K562 (cell line): ENCODE results near the gene UBE2L3. TPM values are rescaled to one million over a fixed set of nuclear protein-coding genes. Genes with fewer than 3 reads are reported as not detected.
A peak's percentile ranks its signal among the peaks of the same experiment; 100 is the strongest.

Source experiments
- CBX2 ChIP-seq: fragments of 200-600 bp; sonication (generic); IDR thresholded peaks from one replicate; pipeline ENCODE4 v1.6.1; 2012; ENCODE audit warnings: mild to moderate bottlenecking, low read length, inconsistent platforms; ENCODE audit not compliant: insufficient read depth, poor library complexity, severe bottlenecking
- CHCHD3 ChIP-seq: fragments of 250-450 bp; sonication (Bioruptor Pico); IDR thresholded peaks from 2 replicates; pipeline ENCODE4 v2.1.2; 2022; ENCODE audit warnings: mild to moderate bottlenecking
- CLOCK ChIP-seq: fragments of 250-450 bp; sonication (Bioruptor Pico); IDR thresholded peaks from 2 replicates; pipeline ENCODE4 v1.4.0; 2020; ENCODE audit warnings: mild to moderate bottlenecking, moderate library complexity, borderline replicate concordance
- CXXC5 ChIP-seq: fragments of 250-450 bp; sonication (Bioruptor Pico); IDR thresholded peaks from 2 replicates; pipeline ENCODE4 v1.8.0; 2022; ENCODE audit warnings: inconsistent platforms, mild to moderate bottlenecking, moderate library complexity
- E2F5 ChIP-seq: sonication (generic); formaldehyde crosslinking; IDR thresholded peaks from 2 replicates; pipeline ENCODE4 v1.8.0; 2022; ENCODE audit warnings: mild to moderate bottlenecking, missing genetic modification reagents
- KLF6 ChIP-seq: fragments of 250-450 bp; sonication (Bioruptor Pico); IDR thresholded peaks from 2 replicates; pipeline ENCODE4 v1.4.0; 2020; ENCODE audit warnings: mild to moderate bottlenecking, moderate library complexity, borderline replicate concordance
- MXI1 ChIP-seq: IDR thresholded peaks from 2 replicates; pipeline ENCODE4 v1.6.1; 2011; ENCODE audit warnings: low read depth, mild to moderate bottlenecking, improper control_type of control experiment, low read length
- SIRT6 ChIP-seq: IDR thresholded peaks from one replicate; pipeline ENCODE4 v1.6.1; 2012; ENCODE audit warnings: low read depth, mild to moderate bottlenecking, control low read depth, inconsistent platforms, low read length, moderate library complexity
- SREBF1 ChIP-seq: fragments of 150-350 bp; IDR thresholded peaks from 2 replicates; pipeline ENCODE4 v1.6.1; 2014; ENCODE audit warnings: antibody characterized with exemption, low read depth, low read length, borderline replicate concordance
- TGIF2 ChIP-seq: sonication (generic); formaldehyde crosslinking; IDR thresholded peaks from 2 replicates; pipeline ENCODE4 v1.8.1; 2022; ENCODE audit warnings: mild to moderate bottlenecking, missing genetic modification reagents, moderate library complexity
- ZNF507 ChIP-seq: conservative IDR thresholded peaks from 2 replicates; pipeline ENCODE4 v1.6.1; 2017; ENCODE audit warnings: missing genetic modification characterization, missing compliant biosample characterization
- polyA plus RNA-seq, 8 experiments: library from polyadenylated mRNA; depleted of rRNA in 4 of 8; stranded (reverse) in 5 of 8; unstranded in 3 of 8; fragments of >200 nt; fragmentation: Nextera tagmentation in 2 of 8; fragmentation: Illumina TruSeq in 1 of 8; extraction: Ambion mirVana in 2 of 8; extraction: Trizol in 1 of 8; gene quantifications; 2 replicates each; pipeline versions ENCODE4 v1.2.1 to v1.2.3, GENCODE V29; 2011 to 2014; ENCODE audit warnings: inconsistent platforms in 1 of 8, missing spikeins in 1 of 8
- total RNA-seq, 7 experiments: library from RNA; depleted of rRNA in 6 of 7; stranded (reverse); fragments of >200 nt in 6 of 7; fragmentation: Illumina TruSeq in 2 of 7; extraction: Trizol in 2 of 7; gene quantifications; 2 replicates each; pipeline versions ENCODE4 v1.2.1 to v1.2.3, GENCODE V29; 2011 to 2021; ENCODE audit warnings: low replicate concordance in 1 of 7
- TF ChIP-seq, protein P1 (sequence below), 2 experiments: fragments of 200-800 bp in 1 of 2; sonication (Bioruptor generic) in 1 of 2; sonication (generic) in 1 of 2; formaldehyde crosslinking in 1 of 2; IDR thresholded peaks in 1 of 2; conservative IDR thresholded peaks in 1 of 2; 2 replicates each; pipeline versions ENCODE4 v1.5.0 to v1.6.1; 2016 to 2020; ENCODE audit warnings: missing compliant biosample characterization in 1 of 2, missing genetic modification characterization in 1 of 2, missing genetic modification reagents in 1 of 2

The UBE2L3 gene
- total and polyA plus RNA-seq, 9 of the 15 experiments (the other 6 are each of a cell fraction or from before 2014, with no cell fraction given): 215 to 625 (median 285) TPM

DNA sequence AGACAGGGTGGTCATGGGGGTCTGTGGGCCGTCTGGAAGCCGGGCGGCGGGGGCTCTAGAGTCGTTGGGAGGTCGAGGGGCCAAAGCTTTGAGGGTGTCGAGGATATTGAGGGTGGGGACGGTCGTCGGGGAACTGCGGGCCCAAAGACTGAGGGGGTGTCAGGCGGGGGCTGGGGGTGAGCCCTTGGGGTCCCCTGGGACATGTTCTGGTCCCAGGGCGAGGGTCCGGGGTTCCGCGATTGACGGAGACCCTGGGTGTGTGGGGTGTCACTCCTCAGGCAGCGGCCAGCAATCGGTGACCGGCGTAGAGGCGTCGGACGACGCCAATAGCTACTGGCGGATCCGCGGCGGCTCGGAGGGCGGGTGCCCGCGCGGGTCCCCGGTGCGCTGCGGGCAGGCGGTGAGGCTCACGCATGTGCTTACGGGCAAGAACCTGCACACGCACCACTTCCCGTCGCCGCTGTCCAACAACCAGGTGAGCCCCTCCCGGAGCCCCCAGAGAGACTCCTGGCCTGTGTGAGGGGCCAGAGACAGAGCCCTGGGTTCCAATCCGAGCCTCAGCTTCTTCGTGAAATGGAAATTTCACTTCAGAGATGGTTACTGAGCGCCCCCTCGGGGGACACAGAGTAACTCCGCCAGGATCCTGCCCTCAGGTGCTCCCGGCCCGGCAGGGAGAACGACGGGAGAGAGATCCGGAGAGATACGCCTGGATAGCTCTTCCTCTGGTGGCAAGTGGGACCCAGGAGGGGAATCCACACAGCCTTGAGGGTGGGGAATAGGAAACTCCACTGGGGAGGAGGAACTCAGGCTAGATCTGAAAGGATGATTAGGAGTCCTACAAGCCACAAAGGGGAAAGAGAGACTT, 75.3 kb downstream of the UBE2L3 start (continued):
- no peak for TF ChIP-seq ZNF507 (tag)
- TF ChIP-seq KLF6 (CRISPR knock-in tag): no peak
- TF ChIP-seq MXI1: peak; percentile 30; the same call in 1 of the 2 replicates
- no peak for TF ChIP-seq TGIF2 (CRISPR knock-in tag)
- TF ChIP-seq, protein P1, sequence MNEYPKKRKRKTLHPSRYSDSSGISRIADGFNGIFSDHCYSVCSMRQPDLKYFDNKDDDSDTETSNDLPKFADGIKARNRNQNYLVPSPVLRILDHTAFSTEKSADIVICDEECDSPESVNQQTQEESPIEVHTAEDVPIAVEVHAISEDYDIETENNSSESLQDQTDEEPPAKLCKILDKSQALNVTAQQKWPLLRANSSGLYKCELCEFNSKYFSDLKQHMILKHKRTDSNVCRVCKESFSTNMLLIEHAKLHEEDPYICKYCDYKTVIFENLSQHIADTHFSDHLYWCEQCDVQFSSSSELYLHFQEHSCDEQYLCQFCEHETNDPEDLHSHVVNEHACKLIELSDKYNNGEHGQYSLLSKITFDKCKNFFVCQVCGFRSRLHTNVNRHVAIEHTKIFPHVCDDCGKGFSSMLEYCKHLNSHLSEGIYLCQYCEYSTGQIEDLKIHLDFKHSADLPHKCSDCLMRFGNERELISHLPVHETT (CRISPR knock-in tag; conservative IDR thresholded peaks at IDR 0.05 in 1 of 2, IDR thresholded peaks at IDR 0.05 in 1 of 2): no peak
- no peak for TF ChIP-seq CBX2
- TF ChIP-seq CXXC5 (CRISPR knock-in tag): no peak
- TF ChIP-seq SREBF1: peak; percentile 80; the same call in 1 of the 2 replicates
- no peak for TF ChIP-seq CLOCK (CRISPR knock-in tag)
- TF ChIP-seq CHCHD3 (CRISPR knock-in tag): no peak
- peak; percentile 50 for TF ChIP-seq SIRT6
- TF ChIP-seq E2F5 (CRISPR knock-in tag): no peak
